ENCODE measurements around the gene KCTD19.
"Not testable (repeated sequence)": the region's sequence is repeated elsewhere in the genome, so short reads cannot be mapped to it uniquely, and the experiment has no call there.

KCTD19 gene

GRCh38 chr16:67326472-67327309 is at the start of gene KCTD19, which contains the start of gene LRRC36:
KCTD19 (minus strand) TSS chr16:67326741; CDS start chr16:67326707, 34 bp downstream.
LRRC36 (plus strand) TSS chr16:67326815; CDS start chr16:67326863, 48 bp downstream.
- TF ChIP-seq, protein P1, sequence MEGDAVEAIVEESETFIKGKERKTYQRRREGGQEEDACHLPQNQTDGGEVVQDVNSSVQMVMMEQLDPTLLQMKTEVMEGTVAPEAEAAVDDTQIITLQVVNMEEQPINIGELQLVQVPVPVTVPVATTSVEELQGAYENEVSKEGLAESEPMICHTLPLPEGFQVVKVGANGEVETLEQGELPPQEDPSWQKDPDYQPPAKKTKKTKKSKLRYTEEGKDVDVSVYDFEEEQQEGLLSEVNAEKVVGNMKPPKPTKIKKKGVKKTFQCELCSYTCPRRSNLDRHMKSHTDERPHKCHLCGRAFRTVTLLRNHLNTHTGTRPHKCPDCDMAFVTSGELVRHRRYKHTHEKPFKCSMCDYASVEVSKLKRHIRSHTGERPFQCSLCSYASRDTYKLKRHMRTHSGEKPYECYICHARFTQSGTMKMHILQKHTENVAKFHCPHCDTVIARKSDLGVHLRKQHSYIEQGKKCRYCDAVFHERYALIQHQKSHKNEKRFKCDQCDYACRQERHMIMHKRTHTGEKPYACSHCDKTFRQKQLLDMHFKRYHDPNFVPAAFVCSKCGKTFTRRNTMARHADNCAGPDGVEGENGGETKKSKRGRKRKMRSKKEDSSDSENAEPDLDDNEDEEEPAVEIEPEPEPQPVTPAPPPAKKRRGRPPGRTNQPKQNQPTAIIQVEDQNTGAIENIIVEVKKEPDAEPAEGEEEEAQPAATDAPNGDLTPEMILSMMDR (IDR thresholded peaks at IDR 0.05; ENCODE audit: low read depth, low read length): peak; percentile 36
- no peak for DNase-seq (ENCODE audit: extremely low read depth, low read depth)

DNA sequence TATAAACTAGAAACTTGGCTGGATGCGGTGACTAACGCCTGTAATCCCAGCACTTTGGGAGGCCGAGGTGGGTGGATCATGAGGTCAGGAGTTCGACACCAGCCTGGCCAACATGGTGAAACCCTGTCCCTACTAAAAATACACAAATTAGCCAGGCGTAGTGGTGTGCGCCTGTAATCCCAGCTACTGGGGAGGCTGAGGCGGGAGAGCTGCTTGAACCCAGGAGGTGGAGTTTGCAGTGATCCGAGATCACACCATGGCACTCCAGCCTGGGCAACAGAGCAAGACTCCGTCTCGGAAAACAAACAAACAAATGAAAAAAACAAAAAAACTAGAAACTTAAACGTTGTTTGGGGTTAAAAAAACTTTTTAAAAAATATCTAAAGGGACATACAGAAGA is 49.5 kb upstream of the KCTD19 start:
- DNase-seq (ENCODE audit: extremely low read depth, low read depth): not testable (repeated sequence)

DNA sequence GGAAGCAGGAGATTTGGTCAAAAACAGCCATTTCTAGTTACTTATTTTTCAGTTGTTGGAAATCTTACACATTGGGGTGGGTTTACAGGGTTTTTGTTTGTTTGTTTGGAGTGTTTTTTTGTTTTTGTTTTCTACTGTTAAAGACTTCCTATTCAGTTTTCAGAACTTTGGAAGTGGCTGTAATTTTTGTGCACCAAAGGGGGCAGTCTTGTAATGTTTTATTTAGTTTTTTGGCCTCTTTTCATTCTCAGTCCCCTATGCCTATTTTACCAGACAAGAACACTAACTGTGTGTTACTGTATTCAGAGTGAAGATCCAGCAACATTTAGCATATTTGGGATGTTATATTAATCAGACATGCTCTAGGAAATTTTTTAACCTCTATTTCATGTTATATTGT is 46.1 kb upstream of the KCTD19 start:
- TF ChIP-seq, protein P1 (IDR thresholded peaks at IDR 0.05; ENCODE audit: low read depth, low read length): peak; percentile 52
- peak; percentile 11 for DNase-seq (ENCODE audit: extremely low read depth, low read depth)

- TF ChIP-seq, protein P1 (IDR thresholded peaks at IDR 0.05; ENCODE audit: low read depth, low read length): no peak
Observed at GRCh38 chr16:67370661-67371060, 44.1 kb upstream of the KCTD19 start.

GRCh38 chr16:67364600-67365235 is 38.2 kb upstream of the KCTD19 start:
- DNase-seq (ENCODE audit: extremely low read depth, low read depth): no peak
- TF ChIP-seq, protein P1 (IDR thresholded peaks at IDR 0.05; ENCODE audit: low read depth, low read length): no peak

More at GRCh38 chr16:67370661-67371060, 44.1 kb upstream of the KCTD19 start:
- no peak for DNase-seq (ENCODE audit: extremely low read depth, low read depth)

DNA sequence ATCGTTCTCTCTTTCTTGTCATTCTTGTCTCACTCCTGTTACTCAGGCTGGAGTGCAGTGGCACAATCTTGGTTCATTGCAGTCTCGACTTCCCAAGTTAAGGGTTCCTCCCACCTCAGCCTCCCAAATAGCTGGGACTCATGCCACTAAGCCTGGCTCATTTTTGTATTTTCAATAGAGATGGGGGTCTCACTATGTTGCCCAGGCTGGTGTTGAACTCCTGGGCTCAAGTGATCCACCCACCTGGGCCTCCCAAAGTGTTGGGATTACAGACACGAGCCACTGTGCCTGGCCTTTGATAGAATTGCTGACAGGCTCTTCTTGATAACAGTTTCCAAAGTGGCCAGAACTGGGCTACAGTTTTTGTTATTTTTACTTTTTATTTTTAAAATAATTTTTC is 34.5 kb upstream of the KCTD19 start:
- TF ChIP-seq, protein P1 (IDR thresholded peaks at IDR 0.05; ENCODE audit: low read depth, low read length): no peak
- DNase-seq (ENCODE audit: extremely low read depth, low read depth): no peak

DNA sequence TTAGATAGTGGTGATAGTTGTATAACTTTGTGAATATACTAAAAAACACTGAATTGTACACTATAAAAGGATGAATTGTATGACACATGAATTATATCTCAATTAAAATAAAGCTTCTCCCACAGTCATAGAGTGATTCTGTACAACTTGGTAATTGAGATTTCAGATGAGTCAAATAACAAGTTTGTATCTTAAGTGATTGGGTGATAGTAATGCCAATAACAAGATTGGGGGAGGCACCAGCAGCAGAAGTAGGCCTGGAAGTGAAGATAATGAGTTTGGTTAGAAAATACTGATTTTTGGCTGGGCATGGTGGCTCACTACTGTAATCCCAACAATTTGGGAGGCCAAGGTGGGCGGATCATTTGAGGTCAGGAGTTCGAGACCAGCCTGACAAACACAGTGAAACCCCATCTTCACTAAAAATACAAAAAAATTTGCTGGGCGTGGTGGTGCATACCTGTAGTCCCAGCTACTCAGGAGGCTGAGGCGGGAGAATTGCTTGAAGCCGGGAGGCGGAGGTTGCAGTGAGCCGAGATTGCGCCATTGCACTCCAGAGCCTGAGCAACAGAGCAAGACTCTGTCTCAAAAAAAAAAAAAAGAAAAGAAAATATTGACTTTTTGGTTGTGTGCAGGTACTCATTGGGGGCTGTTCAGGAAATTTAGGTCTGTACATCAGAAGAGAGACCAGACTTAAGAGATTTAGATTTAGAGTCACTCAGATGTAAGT is 33.2 kb upstream of the KCTD19 start:
- not testable (repeated sequence) for DNase-seq (ENCODE audit: extremely low read depth, low read depth)

- TF ChIP-seq, protein P1 (IDR thresholded peaks at IDR 0.05; ENCODE audit: low read depth, low read length): no peak
- no peak for DNase-seq (ENCODE audit: extremely low read depth, low read depth)
Observed at GRCh38 chr16:67357561-67357960, 31.0 kb upstream of the KCTD19 start.
